Right renal pelvis (tissue), 4 donors: ENCODE measurements around the gene STRADA. TPM values are rescaled to one million over a fixed set of nuclear protein-coding genes. Genes with fewer than 3 reads are reported as not detected.

Source experiments
- DNase-seq, 4 donors: peaks; one replicate each; pipeline ENCODE4 v3.0.0-alpha.2; 2013; ENCODE audit warnings: low read depth in 4 of 4, low spot score in 3 of 4, missing footprints in 1 of 4
- polyA plus RNA-seq, 4 donors: library from polyadenylated mRNA; unstranded; fragments of 120-200 nt; gene quantifications; one replicate each; pipeline ENCODE4 v1.2.1, GENCODE V29; 2013; ENCODE audit not compliant: insufficient read length in 4 of 4

STRADA gene, protein sequence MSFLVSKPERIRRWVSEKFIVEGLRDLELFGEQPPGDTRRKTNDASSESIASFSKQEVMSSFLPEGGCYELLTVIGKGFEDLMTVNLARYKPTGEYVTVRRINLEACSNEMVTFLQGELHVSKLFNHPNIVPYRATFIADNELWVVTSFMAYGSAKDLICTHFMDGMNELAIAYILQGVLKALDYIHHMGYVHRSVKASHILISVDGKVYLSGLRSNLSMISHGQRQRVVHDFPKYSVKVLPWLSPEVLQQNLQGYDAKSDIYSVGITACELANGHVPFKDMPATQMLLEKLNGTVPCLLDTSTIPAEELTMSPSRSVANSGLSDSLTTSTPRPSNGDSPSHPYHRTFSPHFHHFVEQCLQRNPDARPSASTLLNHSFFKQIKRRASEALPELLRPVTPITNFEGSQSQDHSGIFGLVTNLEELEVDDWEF
- 10 to 100 TPM; 39.5 to 51.2 (median 41.8) TPM for polyA plus RNA-seq

DNA sequence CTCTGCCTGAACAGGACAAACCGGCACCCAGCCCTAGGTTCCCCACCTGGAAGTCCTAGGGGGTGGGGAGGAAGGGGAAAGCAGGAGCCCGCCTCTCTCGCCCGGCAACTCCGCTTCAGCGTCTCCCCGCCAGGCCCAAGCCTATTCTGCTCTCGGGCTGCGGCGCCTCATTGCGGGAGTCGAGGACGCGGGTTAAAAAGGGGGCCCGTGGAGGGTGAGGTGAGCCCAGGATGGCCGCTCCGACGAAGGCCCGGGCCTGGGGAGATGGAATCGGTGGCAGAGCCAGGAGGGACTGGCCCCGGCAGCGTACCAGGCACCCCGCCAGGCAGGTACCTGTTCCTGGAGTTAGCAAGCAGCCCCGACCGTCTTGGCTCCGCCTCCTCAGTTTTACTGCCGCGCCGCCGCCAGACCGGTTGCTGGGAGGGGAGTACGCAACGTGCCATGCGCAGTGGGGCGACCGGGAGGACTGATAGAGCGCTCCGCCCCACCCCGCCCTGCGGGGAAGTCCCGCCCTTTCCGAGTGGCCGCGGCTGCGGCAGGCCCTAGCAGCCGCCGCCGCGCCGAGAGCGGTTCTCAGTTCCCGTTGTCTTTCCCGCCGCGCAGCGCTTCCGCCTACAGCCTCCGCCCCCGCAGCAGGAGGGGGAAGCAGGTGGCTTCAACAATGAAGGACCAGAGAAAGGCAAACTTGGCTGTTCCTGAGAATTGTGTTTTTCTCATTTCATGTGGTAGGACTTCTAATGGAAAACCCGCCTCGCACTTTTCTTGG is at the start of gene STRADA:
Gene STRADA, minus strand, starts transcription at position 392 of the 766 bp plus-strand sequence. CDS start 13,430 bp downstream, outside the sequence.
- peak; percentile 90 to 96 (median 94) for DNase-seq

DNA sequence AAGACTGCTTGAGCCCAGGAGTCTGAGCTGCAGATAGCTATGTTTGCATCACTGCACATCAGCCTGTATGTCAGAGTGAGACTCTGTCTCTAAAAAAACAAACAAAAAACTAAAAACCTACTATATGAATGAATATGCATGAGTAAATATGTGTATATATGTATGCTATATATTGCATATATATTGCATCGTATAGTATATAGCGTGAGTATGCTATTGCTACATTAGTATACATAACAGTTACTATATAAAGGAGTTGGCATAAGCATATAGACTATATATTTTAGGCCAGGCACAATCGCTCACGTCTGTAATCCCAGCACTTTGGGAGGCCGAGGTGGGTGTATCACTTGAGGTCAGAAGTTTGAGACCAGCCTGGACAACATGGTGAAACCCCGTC is 48.5 kb upstream of the STRADA start:
- no peak for DNase-seq

DNA sequence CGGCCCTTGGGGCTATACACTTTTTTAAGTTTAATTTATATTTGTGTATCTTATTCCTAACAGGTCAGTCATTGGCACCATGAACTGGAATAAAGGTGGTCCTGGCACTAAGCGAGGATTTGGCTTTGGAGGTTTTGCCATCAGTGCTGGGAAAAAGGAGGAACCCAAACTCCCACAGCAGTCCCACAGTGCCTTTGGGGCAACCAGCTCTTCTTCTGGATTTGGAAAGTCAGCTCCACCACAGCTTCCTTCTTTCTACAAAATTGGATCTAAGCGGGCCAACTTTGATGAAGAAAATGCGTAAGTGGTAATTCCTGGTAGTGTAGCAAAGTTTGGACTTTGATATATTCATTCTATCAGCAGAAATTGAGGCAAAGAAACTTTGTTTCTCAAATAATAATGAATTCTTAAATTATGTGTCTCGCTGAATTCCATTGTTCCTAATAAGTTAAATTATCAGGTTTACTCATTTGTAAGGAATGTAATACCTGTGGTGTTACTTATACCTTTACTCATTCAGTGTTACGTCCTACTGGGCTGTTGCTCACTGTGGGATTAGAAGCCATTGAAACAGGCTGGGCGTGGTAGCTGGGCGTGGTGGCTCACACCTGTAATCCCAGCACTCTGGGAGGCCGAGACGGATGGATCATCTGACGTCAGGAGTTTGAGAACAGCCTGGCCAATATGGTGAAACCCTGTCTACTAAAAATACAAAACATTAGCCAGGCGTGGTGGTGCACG is 45.5 kb upstream of the STRADA start:
- DNase-seq = no peak

DNA sequence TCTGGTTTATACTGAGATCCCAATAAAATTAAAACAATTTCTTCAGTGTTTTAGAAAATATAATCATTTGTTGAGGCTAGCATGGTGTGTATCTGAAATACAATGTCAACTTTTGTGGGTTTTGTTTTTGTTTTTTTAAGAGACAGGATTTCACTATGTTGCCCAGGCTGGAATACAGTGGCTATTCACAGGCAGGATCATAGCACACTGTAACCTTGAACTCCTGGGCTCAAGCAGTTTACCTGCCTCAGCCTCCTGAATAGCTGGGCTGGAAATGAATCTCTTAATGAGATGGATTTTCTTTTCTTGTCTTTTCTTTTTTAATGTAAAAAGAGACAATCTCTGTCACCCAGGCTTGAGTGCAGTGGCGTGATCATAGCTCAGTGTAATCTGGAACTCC is 44.5 kb upstream of the STRADA start:
- DNase-seq = no peak

DNA sequence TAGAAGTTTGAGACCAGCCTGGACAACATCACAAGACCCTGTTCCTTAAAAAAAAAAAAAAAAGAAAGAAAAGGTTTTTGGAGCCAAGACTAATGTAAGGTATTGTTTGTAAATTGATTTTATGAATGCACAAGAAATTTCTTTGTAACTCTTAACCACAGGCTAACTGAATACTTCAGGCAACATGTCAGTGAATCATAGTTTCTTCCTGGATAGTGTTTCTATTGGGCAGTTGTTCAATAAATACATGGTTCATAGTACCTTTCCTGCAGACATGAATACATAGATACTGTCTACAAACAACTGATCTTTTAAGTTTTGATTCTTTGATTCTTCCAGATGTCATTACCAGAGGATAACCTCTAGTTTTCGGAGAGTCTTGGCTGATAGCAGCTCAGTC is 44.0 kb upstream of the STRADA start:
- DNase-seq = no peak

DNA sequence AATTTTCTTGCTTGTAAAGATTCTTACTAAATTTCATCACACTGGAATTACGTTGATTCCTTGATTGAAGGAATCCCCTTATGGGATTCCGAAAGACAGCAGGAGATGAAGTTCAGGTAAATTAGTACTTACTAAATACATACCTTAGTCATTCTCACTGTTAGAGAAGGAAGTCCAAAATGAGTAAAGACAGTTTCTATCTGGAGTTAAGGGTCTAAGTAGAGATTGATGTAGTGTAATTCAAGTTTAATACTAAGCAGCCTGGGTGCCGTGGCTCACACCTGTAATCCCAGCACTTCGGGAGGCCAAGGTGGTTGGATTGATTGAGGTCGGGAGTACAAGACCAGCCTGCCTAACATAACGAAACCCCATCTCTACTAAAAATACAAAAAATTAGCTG is 41.9 kb upstream of the STRADA start:
- DNase-seq = no peak

DNA sequence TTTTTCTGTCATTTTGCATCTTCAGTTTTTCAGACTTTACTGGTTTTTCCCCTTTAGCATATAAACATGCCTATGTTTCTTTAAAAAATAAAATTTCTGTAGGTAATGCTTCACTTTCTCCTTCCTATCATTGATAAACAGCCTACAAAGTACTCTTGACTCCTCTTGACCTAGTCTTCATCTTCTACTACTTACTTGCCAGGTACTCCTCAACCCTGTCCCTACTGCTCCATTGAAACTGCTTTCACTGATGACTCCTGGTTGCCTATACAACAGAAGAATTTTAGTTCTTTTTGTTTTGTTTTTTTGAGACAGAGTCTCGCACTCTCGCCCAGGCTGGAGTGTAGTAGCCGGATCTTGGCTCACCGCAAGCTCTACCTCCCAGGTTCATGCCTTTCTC is 39.3 kb upstream of the STRADA start:
- DNase-seq = no peak

DNA sequence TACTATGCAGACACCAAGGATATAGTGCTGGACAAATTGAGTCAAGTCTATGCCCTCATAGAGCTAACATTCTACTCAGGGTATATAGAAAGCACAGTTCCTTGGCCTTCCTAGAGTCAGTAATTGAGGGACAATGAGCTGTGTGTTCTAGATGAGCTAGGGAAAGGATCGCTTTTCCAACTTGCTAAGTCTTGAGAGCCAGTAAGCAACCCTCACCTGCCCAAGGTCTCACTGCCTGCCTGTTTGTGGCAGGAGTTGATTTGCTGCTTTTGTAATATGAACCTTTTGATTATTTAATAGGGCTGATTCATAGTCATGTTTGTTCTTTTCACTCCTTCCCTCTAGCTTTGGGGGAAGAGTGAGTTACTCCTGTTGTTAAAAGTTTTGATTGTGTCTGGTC is 38.9 kb upstream of the STRADA start:
- DNase-seq = no peak

DNA sequence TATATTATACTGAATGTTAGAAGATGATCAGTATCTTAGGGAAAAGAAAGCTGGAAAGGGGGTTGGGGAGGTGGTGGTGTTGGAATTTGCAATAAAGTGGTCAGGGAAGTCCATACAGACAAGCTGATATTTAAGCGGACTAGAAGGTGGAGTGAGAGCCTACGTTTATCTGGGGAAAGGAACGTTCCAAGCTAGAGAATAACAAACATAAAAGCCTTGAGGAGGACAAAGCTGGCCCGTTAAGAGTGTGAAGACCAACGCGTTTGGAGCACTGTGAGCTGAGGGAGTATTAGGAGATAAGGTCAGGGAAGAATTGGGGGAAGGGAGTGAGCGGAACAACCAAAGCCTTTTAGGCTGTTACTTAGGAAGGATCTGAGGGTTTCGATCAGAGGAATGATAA is 33.8 kb upstream of the STRADA start:
- no peak for DNase-seq

DNA sequence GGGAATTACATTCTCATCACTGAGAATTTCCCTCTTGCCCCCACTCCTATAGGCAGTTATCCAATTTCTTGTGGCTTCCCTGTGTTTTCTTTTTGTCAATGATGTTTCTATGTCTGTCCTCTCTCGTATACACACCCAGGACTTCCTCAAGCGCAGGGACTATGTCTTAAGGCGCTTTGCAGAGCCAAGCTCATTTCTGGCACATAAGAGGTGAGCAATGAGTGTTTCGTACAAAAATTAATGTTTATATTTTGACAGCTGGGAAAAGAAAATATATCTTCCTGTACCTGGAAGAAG is 33.3 kb upstream of the STRADA start:
- DNase-seq = no peak

DNA sequence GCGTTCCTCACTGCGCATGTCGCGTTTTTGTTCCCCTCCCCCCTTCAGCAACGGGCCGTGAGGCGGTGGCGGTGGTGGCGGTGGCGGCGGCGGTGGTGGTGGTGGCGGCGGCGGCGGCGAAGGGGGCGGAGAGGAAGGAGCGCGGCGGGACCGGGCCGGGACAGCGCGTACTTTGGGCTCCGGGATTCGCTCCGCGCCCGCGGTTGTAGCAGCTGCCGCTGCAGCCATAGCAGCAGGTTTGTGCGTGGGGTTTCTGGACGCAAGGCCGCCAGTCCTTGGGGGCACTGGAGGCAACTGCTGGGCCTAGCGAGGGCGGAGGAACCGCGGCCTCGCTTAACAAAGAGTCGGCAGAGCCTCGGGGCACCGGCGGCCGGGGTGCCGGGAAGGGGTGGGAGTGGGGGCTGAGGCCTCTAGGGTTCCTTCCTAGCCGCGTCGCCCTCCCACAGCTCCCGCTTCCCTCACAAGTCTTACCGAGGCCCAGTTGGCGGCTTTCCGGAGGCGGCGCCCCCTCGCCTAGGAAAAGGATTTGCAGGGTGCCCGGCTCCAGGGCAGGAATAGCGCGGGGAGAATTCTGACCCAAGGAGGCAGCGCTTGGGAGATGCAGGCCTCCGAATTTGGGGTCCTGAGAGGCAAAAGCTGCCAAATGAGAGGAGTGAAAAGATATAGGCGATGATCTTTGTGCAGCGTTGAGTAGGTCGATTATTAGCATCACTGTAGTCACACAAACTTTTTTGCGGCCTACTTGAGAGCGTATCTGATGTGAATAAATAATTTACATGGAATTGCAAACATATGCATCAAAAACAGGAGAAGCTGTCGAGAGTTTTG is 32.8 kb upstream of the STRADA start, which contains the start of gene DDX42:
Gene DDX42, plus strand, starts transcription at position 30 of the 828 bp plus-strand sequence. CDS start 12,880 bp downstream, outside the sequence.
- DNase-seq = peak; percentile 14 to 45 (median 22)

DNA sequence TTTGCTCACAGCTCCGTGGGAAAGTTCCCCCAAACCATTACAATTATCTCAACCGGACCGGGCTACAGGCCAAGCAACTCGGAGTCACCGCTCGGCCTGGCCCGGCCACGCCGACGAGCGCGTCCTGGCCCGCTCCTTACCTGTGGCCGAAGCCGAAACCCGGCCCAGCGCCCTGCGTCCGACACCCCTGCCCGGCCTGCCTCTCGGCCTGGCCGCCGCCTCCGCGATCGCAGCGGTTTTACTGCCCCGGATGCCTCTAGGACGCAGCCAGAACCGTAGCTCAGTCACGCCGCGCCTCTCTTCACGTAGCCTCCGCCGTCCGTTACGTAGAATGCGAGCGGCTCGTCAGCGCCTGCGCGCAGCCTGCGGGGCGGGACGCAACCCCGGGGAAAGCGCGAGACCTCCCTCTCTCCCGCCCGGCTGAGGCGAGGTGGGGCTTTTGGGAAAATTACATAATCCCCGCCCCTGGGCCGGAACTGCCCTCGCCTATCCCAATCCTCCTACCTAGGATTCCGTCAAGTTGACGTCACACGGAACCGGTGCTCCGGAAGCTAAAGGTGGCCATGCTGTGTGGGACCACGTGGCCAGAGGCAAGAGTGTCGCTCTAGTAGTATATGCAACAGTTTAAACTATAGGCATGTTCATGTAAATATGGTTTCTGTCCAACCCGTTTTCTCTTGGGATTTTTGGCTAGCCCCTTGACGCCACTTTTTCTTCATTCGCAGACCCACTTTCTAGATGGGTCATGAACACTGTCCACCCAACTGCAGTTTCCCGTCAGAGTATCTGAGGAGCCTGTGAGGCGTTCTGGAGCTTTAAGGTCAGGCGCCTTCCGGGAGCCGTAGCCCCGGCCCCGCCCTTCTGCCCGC is 31.9 kb upstream of the STRADA start, which contains the start of gene CCDC47:
Gene CCDC47, minus strand, starts transcription at position 326 of the 869 bp plus-strand sequence. CDS start 7,422 bp downstream, outside the sequence.
- peak; percentile 96 to 100 (median 100) for DNase-seq

DNA sequence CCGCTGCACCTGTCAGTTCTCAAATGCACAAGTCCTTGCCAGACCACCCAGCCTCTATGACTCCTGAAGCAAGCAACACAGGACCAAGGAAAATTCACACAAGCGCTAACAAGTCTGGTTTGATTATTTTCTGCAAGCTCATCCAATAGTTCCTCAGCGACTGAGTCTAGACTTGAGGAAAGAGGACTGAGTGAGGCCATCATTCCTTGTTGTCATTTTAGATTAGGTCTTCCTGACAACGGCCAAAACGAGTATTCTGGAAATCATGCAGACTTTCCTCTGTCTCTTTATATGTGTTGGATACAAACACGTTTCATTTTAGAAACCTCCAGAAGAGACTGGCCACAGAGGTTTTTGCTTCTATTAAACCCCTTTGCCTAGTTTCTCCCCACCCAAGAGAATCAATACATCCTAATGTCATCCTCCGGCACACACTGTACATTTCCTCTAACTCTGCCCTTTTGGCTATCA is 31.2 kb upstream of the STRADA start:
- DNase-seq = peak in 2 of 4 donors; percentile 8 to 10

DNA sequence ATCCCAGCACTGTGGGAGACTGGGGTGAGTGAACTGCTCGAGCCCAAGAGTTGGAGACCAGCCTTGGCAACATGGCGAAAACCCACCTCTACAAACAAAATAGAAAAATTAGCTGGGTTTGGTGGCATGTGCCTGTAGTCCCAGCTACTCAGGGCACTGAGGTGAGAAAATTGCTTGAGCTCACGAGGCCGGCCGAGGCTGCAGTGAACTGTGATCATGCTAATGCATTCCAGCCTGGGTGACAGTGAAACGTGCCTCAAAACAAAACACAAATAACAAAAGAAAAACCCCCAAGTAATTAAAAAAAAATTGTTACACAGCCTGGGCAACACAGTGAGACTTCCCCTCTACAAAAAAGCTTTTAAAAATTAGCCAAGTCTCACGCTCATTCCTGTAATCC is 26.8 kb upstream of the STRADA start:
- DNase-seq = no peak

DNA sequence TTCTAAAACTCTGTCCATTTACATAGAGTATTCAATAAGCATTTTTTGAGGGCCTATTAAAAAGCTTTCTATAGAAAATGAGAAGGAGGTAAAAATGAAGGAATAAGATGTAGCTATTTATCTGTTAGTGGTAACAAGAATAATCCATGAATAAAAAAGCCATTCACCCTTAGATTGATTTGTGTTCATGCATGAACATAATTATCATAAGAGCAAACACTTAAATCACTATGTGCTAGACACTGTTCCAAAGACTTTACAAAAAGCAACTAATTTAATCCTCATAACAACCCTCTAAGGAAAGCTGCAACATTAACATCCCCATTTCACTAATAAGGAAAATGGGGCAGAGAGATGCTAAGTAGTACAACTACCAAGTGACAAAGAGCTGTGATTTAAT is 25.2 kb upstream of the STRADA start:
- DNase-seq = no peak

DNA sequence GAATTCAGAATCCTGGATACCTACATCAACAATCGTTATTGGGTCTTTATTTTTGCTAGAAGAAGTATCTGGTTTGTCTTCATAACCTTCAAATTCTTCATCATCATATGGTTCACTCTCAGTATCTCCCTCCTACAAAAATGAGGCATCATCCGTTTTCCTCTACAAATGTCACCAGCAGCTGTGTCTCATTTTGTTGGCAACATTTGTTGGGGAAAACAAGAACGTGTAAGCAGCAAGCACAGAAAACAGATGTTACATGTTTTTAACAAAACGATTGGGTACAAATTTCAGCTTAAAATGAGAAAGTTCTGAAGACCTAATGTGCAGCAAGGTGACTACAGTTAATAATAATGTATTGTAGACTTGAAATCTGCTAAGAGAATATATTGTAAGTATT is 23.1 kb upstream of the STRADA start:
- no peak for DNase-seq

DNA sequence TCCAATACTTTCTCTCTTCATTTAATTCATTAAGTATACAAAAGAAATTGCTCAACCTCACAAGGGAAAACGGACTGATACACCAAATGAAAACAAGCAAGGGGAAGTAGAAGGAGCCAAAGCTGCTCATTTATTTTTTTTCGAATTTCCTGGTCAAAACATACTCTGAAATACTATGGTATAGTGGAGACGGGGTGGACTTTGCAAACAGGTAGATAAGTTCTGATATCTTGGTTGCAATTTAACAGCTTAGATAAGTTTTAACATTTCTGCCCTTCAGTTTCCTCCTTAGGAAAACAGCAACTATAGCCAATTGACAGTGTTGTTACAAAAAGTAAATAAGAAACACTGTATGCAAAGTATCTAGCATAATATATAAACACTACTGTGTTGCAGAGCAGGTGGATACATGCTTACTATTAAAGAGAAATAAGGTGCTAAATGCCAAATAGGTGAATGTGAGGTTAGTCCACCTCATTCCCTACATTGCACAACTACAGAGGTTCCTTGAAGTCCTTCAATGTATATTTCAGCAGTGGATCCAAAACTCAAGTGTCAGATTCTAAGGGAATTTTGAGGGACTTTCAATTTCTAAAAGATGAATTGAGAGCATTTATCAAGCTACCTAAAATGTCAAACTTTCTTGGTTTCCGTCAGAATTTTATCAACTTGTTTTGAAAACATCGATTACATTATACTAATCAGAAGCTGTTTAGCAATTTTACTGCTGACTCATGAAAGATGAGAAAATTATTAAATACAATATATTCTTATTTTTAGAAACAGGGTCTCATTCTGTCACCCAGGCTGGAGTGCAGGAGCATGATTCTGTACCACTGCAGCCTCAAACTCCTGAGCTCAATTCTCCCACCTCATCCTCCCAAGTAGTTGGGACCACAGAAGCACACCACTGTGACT is 20.8 kb upstream of the STRADA start:
- DNase-seq = no peak
